NCI-H2227 treated with DMSO at 0.1 percent for 48 hours (cell line): ENCODE results near the gene MPV17L2.

Source experiments
- DNase-seq: peaks from one replicate; lab custom pipeline; 2025; lab: John Stamatoyannopoulos, UW

The MPV17L2 gene

DNA sequence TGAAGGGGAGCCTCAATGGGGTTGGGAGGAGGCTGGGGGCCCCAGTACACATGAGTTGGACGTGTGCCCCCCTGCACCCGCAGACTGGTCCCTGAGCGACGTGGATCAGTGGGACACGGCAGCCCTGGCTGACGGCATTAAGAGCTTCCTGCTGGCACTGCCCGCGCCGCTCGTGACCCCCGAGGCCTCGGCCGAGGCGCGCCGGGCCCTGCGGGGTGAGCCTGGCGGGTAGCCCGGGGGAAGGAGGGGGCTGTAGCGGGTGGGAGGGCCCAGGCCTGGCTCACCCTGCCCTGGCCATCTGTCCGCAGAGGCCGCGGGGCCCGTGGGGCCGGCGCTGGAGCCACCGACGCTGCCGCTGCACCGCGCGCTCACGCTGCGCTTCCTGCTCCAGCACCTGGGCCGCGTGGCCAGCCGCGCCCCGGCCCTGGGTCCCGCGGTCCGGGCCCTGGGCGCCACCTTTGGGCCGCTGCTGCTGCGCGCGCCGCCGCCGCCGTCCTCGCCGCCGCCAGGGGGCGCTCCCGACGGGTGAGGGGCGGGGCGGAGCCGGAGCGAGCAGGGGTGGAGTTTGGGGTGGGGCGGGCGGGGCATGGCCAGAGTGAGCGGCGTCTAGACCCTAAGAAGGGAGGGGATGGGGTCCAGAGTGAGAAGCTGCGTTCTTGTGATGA lies 31.9 kb upstream of the MPV17L2 start:
- peak; percentile 7 for DNase-seq

DNA sequence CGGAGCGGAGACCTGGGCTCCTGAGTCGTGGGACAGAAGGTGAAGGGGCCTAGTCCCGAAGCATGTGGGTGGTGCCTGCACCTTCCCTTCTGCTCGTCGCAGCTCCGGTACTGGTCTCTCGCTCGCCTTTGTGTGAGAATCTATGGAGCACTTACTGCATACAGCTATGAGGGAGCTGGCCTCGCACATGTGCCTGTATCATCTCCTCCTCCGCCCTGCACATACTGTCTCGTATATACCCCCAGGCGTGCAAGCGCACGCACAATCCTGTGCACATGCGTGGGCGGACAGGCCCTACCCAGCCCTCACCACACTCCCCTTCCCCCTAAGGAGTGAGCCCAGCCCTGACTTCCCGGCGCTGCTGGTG lies 31.4 kb upstream of the MPV17L2 start:
- no peak for DNase-seq

DNA sequence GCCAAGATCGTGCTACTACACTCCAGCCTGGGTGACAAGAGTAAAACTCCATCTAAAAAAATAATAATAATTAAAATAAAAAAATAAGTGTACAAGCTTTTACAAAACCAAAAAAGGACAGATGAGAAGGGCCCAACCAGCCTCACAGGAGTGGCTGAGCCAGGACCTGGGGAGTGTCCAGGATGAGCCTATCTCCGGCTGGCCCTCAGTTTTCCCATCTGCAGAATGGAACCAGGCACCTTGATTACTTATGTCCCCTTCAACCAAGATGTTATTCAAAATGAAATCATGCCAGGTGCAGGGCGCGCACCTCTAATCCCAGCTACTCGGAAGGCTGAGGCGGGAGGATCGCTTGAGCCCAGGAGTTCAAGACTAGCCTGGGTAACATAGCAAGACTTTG lies 28.9 kb upstream of the MPV17L2 start:
- no peak for DNase-seq

DNA sequence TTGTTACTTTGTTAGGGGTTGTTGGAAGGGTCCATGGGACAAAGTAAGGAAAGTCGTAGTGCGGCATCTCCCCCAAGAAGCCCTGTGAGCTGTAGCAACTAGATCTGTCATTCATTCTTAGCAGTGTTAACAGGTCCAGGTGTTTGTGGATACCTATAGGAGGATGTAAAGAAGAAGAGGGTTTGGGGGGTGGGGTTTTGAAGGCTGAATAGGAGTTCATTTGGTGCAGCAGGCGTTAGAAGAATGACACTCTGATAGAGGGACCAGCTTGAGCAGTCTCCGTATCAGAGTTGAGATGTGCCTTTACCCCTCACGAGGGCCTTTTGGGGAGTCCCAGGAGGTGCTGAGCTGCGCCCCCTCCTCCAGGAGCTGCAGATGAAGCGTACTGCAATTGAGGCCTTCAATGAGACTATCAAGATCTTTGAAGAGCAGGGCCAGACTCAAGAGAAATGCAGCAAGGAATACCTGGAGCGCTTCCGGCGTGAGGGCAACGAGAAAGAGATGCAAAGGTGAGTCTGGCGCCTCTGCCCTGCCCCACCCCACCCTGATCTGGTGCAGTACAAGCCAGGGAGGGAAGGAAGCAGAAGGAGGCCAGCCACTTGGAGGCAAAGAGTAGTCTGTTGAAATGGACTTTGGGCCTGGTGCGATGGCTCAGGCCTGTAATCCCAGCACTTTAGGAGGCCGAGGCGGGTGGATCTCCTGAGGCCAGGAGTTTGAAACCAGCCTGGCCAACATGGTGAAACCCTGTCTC lies 27.0 kb upstream of the MPV17L2 start:
- DNase-seq: no peak

DNA sequence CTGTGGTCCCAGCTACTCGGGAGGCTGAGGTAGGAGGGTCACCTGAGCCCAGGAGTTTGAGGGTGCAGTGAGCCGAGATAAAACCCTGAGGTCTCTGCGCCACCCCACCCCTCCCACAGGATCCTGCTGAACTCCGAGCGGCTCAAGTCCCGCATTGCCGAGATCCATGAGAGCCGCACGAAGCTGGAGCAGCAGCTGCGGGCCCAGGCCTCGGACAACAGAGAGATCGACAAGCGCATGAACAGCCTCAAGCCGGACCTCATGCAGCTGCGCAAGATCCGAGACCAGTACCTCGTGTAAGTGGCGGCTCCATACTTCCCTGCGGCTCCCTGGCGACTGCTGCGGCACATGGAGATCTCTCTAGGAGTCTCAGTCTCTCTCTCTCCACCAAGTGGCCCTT lies 26.0 kb upstream of the MPV17L2 start:
- DNase-seq: no peak

DNA sequence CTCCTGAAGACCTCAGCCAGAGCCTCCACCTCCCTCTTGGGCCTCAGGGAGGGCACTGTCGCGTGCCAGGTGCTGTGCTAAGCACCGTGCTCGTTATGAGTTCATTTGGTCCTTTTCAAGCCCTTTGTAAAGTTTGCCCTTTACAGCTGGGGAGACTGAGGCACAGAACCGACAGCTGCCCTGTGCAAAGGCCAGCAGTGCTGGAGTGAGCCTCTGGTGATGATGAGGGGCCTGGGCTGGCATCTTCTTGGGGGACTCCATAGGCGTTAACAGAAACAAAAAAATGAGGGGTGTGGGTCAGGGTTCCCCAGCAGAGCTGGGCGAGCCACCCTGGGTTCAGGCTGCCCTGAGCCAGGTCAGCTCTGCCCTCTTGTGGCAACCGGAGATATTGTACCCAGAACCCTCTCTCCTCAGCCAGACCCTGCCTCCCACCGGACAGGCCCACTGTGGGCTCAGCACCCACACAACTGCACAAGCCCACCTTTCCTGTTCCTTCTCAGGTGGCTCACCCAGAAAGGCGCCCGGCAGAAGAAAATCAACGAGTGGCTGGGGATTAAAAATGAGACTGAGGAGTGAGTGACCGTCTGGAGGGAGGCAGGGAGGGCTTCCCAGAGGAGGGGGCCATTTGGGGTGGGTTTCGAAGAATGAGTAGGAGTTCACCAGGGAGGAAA lies 24.9 kb upstream of the MPV17L2 start:
- no peak for DNase-seq

DNA sequence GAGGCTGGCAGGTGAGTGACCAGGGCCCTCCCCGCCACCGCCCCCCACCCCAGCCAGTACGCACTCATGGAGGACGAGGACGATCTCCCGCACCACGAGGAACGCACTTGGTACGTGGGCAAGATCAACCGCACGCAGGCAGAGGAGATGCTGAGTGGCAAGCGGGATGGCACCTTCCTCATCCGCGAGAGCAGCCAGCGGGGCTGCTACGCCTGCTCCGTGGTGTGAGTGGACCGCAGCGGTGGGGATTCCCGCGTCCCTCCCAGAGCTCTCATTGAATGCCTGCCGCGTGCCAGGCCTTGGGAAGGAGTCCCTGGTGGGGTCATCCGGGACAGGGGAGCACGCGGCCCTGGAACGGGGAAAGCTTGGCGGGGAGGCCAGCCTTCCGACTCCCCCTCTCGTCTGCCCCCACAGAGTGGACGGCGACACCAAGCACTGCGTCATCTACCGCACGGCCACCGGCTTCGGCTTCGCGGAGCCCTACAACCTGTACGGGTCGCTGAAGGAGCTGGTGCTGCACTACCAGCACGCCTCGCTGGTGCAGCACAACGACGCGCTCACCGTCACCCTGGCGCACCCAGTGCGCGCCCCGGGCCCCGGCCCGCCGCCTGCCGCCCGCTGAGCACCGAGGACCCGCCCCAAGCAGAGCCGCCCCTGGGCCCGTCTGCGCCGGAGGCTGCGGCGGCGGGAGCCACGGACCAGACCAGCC lies 24.2 kb upstream of the MPV17L2 start:
- DNase-seq: no peak

DNA sequence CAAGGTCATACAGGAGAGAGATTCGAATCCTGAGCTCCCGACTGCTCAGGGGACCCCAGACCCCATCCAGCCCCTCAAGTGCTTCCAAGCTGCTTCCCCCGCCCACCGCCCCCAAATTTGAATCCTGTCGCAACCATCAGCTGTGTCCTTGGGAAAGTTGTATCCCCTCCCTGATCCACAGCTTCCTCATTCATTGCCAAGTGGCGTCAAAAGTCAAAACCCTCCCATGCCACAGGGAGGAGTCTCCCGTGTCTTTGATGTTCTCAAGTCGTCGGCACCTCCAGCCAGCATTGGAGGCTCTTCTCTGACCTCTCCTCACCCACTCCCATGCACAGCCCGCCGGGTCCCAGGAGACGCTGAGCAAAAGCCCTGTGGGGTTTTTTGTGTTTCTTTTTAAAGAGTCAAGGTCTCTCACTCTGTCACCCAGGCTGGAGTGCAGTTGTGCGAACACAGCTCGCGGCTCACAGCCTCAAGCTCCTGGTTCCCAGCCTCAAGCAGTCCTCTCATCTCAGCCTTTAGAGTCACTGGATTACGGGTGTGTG lies 22.2 kb upstream of the MPV17L2 start:
- DNase-seq: no peak

DNA sequence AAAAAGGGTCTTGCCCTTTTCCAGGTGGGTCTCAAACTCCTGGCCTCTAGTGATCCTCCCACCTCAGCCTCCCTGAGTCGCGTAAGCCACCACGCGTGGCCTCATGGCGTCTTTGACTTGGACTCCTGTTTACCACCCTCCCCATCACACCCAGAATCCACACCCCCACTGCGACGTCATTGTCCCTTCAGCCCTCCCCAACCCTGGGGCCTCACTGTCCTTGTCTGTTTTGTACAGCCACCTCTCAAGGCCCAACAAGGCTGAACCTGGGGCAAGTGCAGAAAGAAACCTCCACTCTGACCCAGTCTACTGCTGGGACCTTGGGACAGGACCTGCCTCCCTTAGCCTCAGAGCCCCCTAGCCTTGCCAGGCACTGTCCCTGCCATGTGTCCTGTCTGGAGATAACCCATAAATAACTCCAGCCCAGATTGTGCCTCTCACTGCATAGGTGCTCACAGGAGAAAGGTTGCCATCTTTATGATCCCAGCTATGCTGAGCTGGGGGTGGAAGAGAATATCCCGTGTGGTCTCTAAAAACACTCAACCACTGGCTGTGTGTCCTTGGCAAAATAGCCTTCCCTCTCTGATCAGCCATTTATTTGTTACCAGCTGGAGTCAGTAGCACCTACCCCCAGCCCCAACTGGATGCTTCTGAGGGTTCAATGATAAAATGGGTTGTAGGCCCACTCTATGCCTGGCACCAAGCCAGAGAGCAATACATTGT lies 21.3 kb upstream of the MPV17L2 start:
- no peak for DNase-seq

DNA sequence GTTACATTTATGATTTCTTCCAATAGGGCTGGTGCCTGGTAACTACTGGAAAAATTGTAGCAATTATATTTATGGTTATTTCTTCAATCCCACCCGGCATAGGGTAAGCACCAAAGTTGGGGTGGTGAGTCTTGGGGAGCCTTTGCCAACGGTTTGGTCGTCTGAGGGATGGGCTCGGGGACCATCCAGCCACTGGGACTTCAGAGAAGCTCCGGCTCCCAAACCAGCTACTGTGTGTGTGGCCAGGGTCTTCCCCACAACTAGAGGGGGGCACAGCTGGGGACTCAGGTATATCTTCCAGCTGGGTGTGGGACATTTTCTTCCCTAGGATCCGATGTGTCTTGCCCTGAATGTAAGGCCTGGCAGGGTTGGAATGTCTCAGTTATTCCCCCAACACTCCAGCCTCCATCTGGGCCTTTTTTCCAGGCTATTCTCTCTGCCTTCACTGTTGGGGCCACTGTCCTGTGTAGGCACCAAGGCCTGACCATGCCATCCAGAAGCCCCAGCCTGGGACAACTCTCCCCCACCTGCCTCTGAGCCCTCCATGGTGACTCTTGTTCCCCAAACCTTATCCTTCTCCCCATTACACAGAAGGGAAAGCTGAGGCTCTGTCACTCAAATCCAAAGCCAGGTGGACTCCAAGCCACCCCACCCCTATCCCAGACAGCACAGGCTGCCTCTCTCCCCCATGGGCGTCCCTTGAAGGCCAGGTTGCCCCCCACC lies 20.5 kb upstream of the MPV17L2 start:
- DNase-seq: no peak

DNA sequence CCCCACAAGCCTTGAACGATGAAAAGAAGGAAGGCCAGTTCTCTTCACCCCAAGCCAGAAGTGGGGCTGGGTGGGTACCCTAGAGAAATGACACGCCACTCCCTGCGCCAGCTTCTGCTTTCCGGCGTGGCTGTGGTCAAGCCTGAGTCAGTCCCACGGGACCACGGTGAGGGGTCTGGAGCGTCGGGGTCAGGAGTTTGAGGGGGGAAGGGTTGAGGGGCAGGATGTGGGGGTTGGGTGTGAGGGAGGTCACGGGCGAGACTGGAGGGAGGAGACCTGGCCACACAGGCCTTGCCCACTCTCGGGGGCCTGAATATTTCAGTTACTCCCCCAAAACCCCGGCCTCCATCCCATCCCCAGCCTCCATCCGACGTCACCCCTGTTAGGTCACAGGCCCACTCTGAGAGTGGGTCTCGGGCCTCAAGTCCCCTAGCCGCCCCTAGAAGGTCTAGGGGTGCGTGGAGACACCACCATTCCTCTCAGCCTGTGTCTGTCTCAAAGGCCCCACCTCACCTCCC lies 19.9 kb upstream of the MPV17L2 start:
- no peak for DNase-seq

DNA sequence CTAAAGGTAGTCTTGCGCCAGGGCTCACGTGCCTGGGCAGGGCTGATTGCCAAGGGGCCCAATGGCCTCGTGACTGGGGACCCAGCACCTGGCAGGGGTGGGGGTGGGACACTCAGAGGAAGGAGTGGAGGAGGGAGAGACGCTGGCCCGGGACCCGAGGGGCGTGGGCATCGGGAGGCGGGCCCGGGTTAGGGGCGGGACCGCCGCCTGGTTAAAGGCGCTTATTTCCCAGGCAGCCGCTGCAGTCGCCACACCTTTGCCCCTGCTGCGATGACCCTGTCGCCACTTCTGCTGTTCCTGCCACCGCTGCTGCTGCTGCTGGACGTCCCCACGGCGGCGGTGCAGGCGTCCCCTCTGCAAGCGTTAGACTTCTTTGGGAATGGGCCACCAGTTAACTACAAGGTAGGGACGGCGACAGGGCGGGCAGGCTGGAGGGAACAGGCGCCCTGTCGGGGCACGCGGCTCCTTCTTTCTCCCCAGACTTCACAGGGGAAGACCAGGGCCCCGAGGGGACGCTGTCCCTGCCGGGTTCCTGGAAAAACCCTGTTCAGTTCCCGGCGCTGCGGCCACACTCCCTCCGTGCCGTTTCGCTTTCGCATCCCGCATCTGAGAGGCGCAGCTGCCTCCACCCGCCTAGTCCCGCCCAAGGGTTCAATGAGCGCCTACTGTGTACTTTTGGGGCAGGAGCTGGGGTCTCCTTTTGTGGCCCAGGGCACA lies 19.3 kb upstream of the MPV17L2 start, which contains the start of gene IFI30:
Gene IFI30, plus strand, starts transcription at position 242 of the 717 bp plus-strand sequence. Its CDS starts 29 bp downstream, at position 271.
- no peak for DNase-seq

DNA sequence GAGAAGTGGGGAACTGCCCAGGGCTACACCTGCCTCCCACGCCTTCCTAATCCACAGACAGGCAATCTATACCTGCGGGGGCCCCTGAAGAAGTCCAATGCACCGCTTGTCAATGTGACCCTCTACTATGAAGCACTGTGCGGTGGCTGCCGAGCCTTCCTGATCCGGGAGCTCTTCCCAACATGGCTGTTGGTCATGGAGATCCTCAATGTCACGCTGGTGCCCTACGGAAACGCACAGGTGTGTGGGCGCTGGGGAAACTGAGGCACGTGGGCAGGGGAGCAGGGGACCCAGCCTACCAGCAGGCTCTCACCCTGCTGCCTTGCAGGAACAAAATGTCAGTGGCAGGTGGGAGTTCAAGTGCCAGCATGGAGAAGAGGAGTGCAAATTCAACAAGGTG lies 18.0 kb upstream of the MPV17L2 start:
- DNase-seq: no peak

DNA sequence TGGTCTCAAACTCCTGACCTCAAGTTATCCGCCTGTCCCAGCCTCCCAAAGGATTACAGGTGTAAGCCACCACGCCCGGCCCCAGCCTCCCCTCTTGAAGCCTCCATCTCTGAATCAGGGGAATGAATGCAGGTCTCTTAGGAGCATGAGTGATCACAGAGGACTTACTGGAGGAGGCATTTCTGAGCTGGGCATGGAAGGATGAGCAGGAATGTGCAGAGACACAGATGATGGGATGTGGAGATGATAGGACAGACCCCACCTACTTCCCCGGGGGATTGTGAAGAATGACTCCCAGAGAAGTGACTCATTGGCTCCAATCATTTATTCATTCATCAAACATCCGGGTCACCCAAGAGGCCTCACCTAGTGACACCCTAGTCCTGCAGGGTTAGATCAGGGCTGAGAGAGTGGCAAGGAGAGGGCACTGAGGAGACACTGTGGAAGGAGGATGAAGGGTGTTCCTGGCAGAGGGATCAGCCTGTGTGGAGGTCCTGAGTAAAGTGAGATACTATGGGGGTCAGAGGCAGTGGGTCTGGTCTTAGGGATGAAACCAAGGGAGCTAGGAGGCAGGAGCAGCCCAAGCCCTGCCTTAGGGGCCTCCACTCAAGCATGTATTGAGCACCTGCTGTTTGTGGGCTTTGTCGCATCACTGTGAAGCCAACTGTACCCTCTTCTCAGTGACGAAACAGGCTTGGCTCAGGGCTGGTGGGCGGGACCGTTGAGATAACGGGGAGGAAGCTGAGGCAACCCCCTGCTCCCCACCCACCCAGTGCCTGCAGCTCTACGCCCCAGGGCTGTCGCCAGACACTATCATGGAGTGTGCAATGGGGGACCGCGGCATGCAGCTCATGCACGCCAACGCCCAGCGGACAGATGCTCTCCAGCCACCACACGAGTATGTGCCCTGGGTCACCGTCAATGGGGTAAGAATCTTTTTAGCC lies 16.4 kb upstream of the MPV17L2 start:
- DNase-seq: no peak

DNA sequence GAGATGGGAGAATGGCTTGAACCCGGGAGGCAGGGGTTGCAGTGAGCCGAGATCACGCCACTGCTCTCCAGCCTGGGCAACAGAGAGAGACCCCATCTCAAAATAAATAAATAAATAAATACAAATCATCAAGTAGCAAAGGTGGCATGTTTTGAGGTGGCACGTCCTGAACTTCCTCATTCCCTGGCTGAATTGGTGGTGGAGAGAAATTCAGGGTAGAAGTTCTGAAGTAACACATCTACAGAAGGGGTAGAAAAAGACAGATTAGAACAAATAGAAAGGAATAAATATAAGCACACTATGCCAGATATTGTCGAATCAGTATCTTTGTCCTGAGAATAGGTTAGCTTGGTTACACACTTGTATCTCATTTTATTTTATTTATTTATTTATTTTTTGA lies 13.1 kb upstream of the MPV17L2 start:
- no peak for DNase-seq

DNA sequence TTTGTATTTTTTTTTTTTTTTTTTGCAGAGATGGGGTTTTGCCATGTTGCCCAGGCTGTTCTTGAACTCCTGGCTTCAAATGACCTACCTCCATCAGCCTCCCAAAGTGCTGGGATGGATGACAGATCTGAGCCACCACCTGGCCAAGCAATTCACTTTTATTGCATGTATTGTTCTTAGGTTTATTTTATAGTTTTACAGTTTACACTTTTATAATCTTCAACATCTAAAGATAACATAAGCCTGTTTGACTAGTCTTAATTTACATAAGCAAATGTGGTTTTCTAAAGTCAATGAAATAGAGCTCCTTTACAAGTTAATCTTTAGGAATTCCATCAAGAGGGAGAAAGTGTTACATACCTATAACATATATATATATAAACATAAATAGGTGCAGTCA lies 9.5 kb upstream of the MPV17L2 start:
- DNase-seq: no peak

DNA sequence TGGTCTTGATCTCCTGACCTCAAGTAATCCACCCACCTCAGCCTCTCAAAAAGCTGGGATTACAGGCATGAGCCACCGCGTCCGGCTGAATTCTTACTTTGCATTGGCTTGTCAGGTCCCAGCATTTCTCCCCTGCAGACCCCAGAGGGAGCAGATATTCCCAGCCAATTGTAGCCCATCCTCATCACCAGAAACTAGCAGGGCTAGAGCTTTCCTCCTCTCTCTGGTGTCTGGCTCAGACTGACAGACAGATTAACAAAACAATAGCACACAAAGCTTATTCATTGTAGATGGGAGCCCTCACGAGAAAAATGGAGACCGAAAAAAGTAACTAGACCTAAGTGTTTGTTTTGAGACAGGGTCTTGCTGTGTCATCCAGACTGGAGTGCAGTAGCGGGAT lies 7.5 kb upstream of the MPV17L2 start:
- no peak for DNase-seq

DNA sequence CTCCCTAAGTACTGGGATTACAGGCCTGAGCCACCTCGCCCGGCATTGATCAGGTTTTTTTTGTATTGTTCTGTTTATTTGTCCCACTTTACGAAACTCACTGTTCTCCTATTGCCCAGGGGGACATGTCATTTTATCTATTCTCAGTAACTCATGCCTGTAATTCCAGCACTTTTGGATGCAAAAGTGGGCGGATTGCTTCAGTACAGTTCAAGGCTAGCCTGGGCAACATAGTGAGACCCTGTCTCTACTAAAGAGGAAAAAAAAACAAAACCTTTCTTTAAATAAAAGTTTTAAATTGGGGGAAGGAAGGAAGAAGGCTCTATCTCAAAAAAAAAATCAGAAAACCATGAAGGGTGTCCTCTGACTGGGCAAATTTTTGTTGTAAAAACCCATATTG lies 2.7 kb upstream of the MPV17L2 start:
- no peak for DNase-seq

DNA sequence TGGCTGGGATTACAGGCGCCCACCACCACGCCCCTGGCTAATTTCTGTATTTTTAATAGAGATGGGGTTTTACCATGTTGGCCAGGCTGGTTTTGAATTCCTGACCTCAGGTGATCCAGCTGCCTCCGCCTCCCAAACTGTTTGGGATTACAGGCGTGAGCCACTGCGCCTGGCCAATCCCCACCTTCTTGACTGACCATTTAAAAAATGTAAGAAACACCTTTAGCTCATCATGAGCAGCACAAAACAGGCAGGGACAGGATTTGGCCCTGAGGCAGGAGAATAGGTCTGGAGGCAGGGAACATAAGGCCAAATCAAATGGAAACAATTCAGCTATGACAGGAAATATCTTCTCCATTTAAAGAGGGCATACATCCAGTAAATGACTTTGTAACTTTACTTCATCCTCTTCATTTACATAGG lies 1.4 kb upstream of the MPV17L2 start:
- DNase-seq: no peak
